H1 (cell line): Measurements from ENCODE around the gene PIF1. TPM values are rescaled to one million over a fixed set of nuclear protein-coding genes. Genes with fewer than 3 reads are reported as not detected.

Experiments
- CTCF ChIA-PET: fragments of 300-600 bp; sonication (Branson Sonifier 250); formaldehyde crosslinking; loops from one replicate; lab custom pipeline; 2021; ENCODE audit not compliant: partially characterized antibody; lab: Charles Lee
- POLR2A ChIA-PET: fragments of 300-600 bp; sonication (Branson Sonifier 250); formaldehyde crosslinking; loops from one replicate; lab custom pipeline; 2021; ENCODE audit warnings: inconsistent platforms; ENCODE audit not compliant: partially characterized antibody; lab: Charles Lee
- DNase-seq, 2 experiments: peaks; one replicate each; pipeline versions ENCODE4 v3.0.0 to v3.0.0-alpha.2; 2010 to 2022; ENCODE audit warnings: low spot score in 2 of 2, low read depth in 1 of 2, mixed read lengths in 1 of 2
- FAIRE-seq: peaks from 2 replicates; lab custom pipeline; 2011; peaks lifted over from hg19 to GRCh38; lab: Jason Lieb, UNC
- H2AFZ ChIP-seq: 2 replicates; pipeline ENCODE4 v1.8.1; 2012; ENCODE audit warnings: low read length, inconsistent platforms
- H2AK5ac ChIP-seq: 2 replicates; pipeline ENCODE4 v1.6.1; 2013; ENCODE audit warnings: low read depth, low read length
- H2BK120ac ChIP-seq: replicated peaks from 2 replicates; pipeline ENCODE3; 2013; ENCODE audit warnings: low read depth, low read length, inconsistent platforms
- H2BK12ac ChIP-seq: 2 replicates; pipeline ENCODE4 v1.6.1; 2013; ENCODE audit warnings: low read depth, low read length
- H2BK15ac ChIP-seq: 2 replicates; pipeline ENCODE4 v1.6.1; 2013; ENCODE audit warnings: low read length
- H2BK20ac ChIP-seq: 2 replicates; pipeline ENCODE4 v1.6.1; 2013; ENCODE audit warnings: low read length
- H2BK5ac ChIP-seq: 2 replicates; pipeline ENCODE4 v1.6.1; 2013; ENCODE audit warnings: low read depth, low read length
- H3K14ac ChIP-seq: 2 replicates; pipeline ENCODE4 v1.6.1; 2013; ENCODE audit warnings: inconsistent platforms; ENCODE audit not compliant: insufficient read length
- H3K18ac ChIP-seq: 2 replicates; pipeline ENCODE4 v1.6.1; 2013; ENCODE audit warnings: low read length; ENCODE audit errors: extremely low read depth
- H3K23ac ChIP-seq: 2 replicates; pipeline ENCODE4 v1.6.1; 2013; ENCODE audit warnings: inconsistent platforms; ENCODE audit not compliant: insufficient read length
- H3K23me2 ChIP-seq: 2 replicates; pipeline ENCODE4 v1.6.1; 2013; ENCODE audit warnings: low read depth, low read length
- H3K27ac ChIP-seq: 2 replicates; pipeline ENCODE4 v1.6.1; 2011; ENCODE audit warnings: low read depth, low read length, inconsistent platforms
- H3K27me3 ChIP-seq, 4 experiments: replicated peaks in 1 of 4; 1 replicate in 1 of 4; 2 replicates in 3 of 4; pipeline versions ENCODE4 v1.6.1 to v1.8.1; 2011 to 2013; ENCODE audit warnings: low read length in 3 of 4, mild to moderate bottlenecking in 3 of 4, inconsistent platforms in 2 of 4, mixed read lengths in 2 of 4, moderate library complexity in 1 of 4; ENCODE audit not compliant: control insufficient read depth in 3 of 4, insufficient read depth in 3 of 4; ENCODE audit errors: extremely low read depth in 1 of 4
- H3K36me3 ChIP-seq, 4 experiments: 2 replicates each; pipeline versions ENCODE4 v1.6.1 to v1.8.1; 2011 to 2013; ENCODE audit warnings: mild to moderate bottlenecking in 4 of 4, low read length in 3 of 4, moderate library complexity in 2 of 4, control low read depth in 1 of 4, inconsistent platforms in 1 of 4; ENCODE audit not compliant: insufficient read depth in 4 of 4, control insufficient read depth in 2 of 4
- H3K4ac ChIP-seq: replicated peaks from 2 replicates; pipeline ENCODE3; 2013; ENCODE audit warnings: low read length, low read depth, mixed read lengths, inconsistent platforms; ENCODE audit not compliant: insufficient read length
- H3K4me1 ChIP-seq, 4 experiments: replicated peaks in 1 of 4; 1 replicate in 1 of 4; 2 replicates in 3 of 4; pipeline versions ENCODE4 v1.6.1 to v1.8.1; 2011 to 2013; ENCODE audit warnings: low read length in 3 of 4, inconsistent platforms in 2 of 4, mixed read lengths in 1 of 4; ENCODE audit not compliant: insufficient read depth in 4 of 4, control insufficient read depth in 3 of 4
- H3K4me2 ChIP-seq, 2 experiments: 2 replicates each; pipeline versions ENCODE4 v1.6.1 to v1.8.1; 2011 to 2013; ENCODE audit warnings: low read depth in 2 of 2, low read length in 2 of 2, control low read depth in 1 of 2, inconsistent platforms in 1 of 2, mild to moderate bottlenecking in 1 of 2; ENCODE audit not compliant: insufficient read depth in 1 of 2
- H3K4me3 ChIP-seq, 4 experiments: fragments of 200-600, 300-600 bp in 1 of 4; sonication (generic), shearing (Covaris generic), sonication (Bioruptor Twin) in 1 of 4; 2 replicates each; pipeline versions ENCODE4 v1.5.1 to v1.8.1; 2011 to 2016; ENCODE audit warnings: low read length in 4 of 4, low read depth in 3 of 4, control low read depth in 2 of 4, inconsistent platforms in 2 of 4, mild to moderate bottlenecking in 2 of 4, mixed read lengths in 1 of 4, moderate library complexity in 1 of 4; ENCODE audit not compliant: insufficient read depth in 2 of 4; ENCODE audit errors: extremely low read depth in 1 of 4
- H3K56ac ChIP-seq: replicated peaks from 2 replicates; pipeline ENCODE3; 2013; ENCODE audit warnings: low read depth, mild to moderate bottlenecking, mixed read lengths, low read length, inconsistent platforms; ENCODE audit not compliant: insufficient read length
- H3K79me1 ChIP-seq: 2 replicates; pipeline ENCODE4 v1.6.1; 2013; ENCODE audit warnings: low read depth, low read length, control low read depth
- H3K79me2 ChIP-seq, 2 experiments: 2 replicates each; pipeline versions ENCODE4 v1.6.1 to v1.8.1; 2012 to 2013; ENCODE audit warnings: low read length in 2 of 2, mild to moderate bottlenecking in 2 of 2, inconsistent platforms in 1 of 2; ENCODE audit not compliant: insufficient read depth in 2 of 2, control insufficient read depth in 1 of 2
- H3K9ac ChIP-seq, 4 experiments: replicated peaks in 1 of 4; 1 replicate in 1 of 4; 2 replicates in 3 of 4; pipeline versions ENCODE4 v1.6.1 to v1.8.1; 2011 to 2013; ENCODE audit warnings: low read depth in 3 of 4, low read length in 3 of 4, control low read depth in 2 of 4, mild to moderate bottlenecking in 2 of 4, moderate library complexity in 2 of 4, inconsistent platforms in 1 of 4; ENCODE audit errors: extremely low read depth in 1 of 4
- H3K9me3 ChIP-seq, 2 experiments: 2 replicates each; pipeline versions ENCODE4 v1.6.1 to v1.8.1; 2012 to 2013; ENCODE audit warnings: mild to moderate bottlenecking in 2 of 2, moderate library complexity in 2 of 2, control low read depth in 1 of 2, inconsistent platforms in 1 of 2, low read depth in 1 of 2, low read length in 1 of 2, mixed read lengths in 1 of 2; ENCODE audit not compliant: insufficient read depth in 2 of 2
- H4K20me1 ChIP-seq, 2 experiments: replicated peaks in 1 of 2; 2 replicates each; pipeline versions ENCODE3 to v1.8.1; 2011 to 2013; ENCODE audit warnings: inconsistent platforms in 2 of 2, low read length in 2 of 2, mild to moderate bottlenecking in 1 of 2; ENCODE audit not compliant: insufficient read depth in 2 of 2, control insufficient read depth in 1 of 2
- H4K5ac ChIP-seq: 2 replicates; pipeline ENCODE4 v1.6.1; 2013; ENCODE audit warnings: low read length, low read depth, mixed read lengths, inconsistent platforms; ENCODE audit not compliant: insufficient read length
- H4K8ac ChIP-seq: 2 replicates; pipeline ENCODE4 v1.8.0; 2013; ENCODE audit warnings: mild to moderate bottlenecking, moderate library complexity, low read length, inconsistent platforms; ENCODE audit not compliant: insufficient read depth; ENCODE audit errors: extremely low read depth
- H4K91ac ChIP-seq: replicated peaks from 2 replicates; pipeline ENCODE3; 2013; ENCODE audit warnings: low read length, mixed read lengths, inconsistent platforms; ENCODE audit not compliant: insufficient read length
- CBX5 ChIP-seq: fragments of 300-800, 300-1000 bp; sonication (generic); IDR thresholded peaks from 2 replicates; pipeline ENCODE4 v1.7.1; 2016; ENCODE audit warnings: antibody characterized with exemption, low read length, low read depth
- CHD2 ChIP-seq: IDR thresholded peaks from 2 replicates; pipeline ENCODE4 v1.6.1; 2012; ENCODE audit warnings: low read length, improper control_type of control experiment
- CREB1 ChIP-seq: IDR thresholded peaks from 2 replicates; pipeline ENCODE4 v1.6.1; 2012; ENCODE audit warnings: inconsistent platforms
- CTBP2 ChIP-seq: IDR thresholded peaks from 2 replicates; pipeline ENCODE4 v1.7.0; 2011; ENCODE audit warnings: borderline replicate concordance, mild to moderate bottlenecking, moderate library complexity, mixed read lengths, low read length; ENCODE audit not compliant: insufficient read depth, insufficient read length
- EP300 ChIP-seq, 2 experiments: IDR thresholded peaks; 1 replicate in 1 of 2; 2 replicates in 1 of 2; pipeline ENCODE4 v1.6.1; 2011 to 2012; ENCODE audit warnings: low read depth in 2 of 2, low read length in 2 of 2, mild to moderate bottlenecking in 2 of 2, borderline replicate concordance in 1 of 2, inconsistent platforms in 1 of 2, moderate library complexity in 1 of 2
- KDM4A ChIP-seq: IDR thresholded peaks from one replicate; pipeline ENCODE4 v1.7.1; 2012; ENCODE audit warnings: low read depth, mild to moderate bottlenecking, moderate library complexity, low read length, inconsistent platforms; ENCODE audit not compliant: severe bottlenecking
- MAFK ChIP-seq: IDR thresholded peaks from 2 replicates; pipeline ENCODE4 v1.6.1; 2012; ENCODE audit warnings: low read depth, mild to moderate bottlenecking, improper control_type of control experiment, low read length
- POLR2AphosphoS5 ChIP-seq: IDR thresholded peaks from 2 replicates; pipeline ENCODE4 v1.6.1; 2011; ENCODE audit warnings: low read depth, low read length
- SIN3A ChIP-seq, 2 experiments: IDR thresholded peaks in 1 of 2; conservative IDR thresholded peaks in 1 of 2; 2 replicates each; pipeline ENCODE4 v1.6.1; 2011 to 2012; ENCODE audit warnings: low read length in 2 of 2, improper control_type of control experiment in 1 of 2, low read depth in 1 of 2, mild to moderate bottlenecking in 1 of 2
- SP2 ChIP-seq: IDR thresholded peaks from 2 replicates; pipeline ENCODE4 v1.6.1; 2012; ENCODE audit warnings: mild to moderate bottlenecking, low read length, inconsistent platforms
- SRF ChIP-seq: IDR thresholded peaks from 2 replicates; pipeline ENCODE4 v1.6.1; 2011; ENCODE audit warnings: mild to moderate bottlenecking, low read depth, low read length, moderate library complexity
- TAF1 ChIP-seq: IDR thresholded peaks from 2 replicates; pipeline ENCODE4 v1.6.1; 2011; ENCODE audit warnings: mild to moderate bottlenecking, low read depth, low read length
- WGBS, 2 experiments: shearing (Covaris generic) in 1 of 2; methylation state at CpG; one replicate each; pipeline versions ENCODE4 v1.1.6 to v1.1.7; 2013 to 2015; ENCODE audit warnings: low lambda C conversion rate in 2 of 2, mixed read lengths in 2 of 2, inconsistent platforms in 1 of 2, low coverage in 1 of 2, missing lambda C conversion rate in 1 of 2; ENCODE audit not compliant: insufficient replicate concordance in 2 of 2, insufficient coverage in 1 of 2, insufficient read length in 1 of 2; ENCODE audit errors: extremely low coverage in 1 of 2, missing lambda C conversion rate in 1 of 2; 5-methylcytosine and 5-hydroxymethylcytosine counted together
- polyA plus RNA-seq, 7 experiments: library from polyadenylated mRNA; depleted of rRNA in 3 of 7; stranded (reverse) in 5 of 7; unstranded in 2 of 7; fragments of >200 nt in 5 of 7; fragments of 200-250 nt in 2 of 7; gene quantifications; 1 replicate in 5 of 7; 2 replicates in 1 of 7; 4 replicates in 1 of 7; pipeline versions ENCODE4 v1.2.1 to v1.2.3, GENCODE V29; 2011 to 2013; ENCODE audit warnings: missing spikeins in 2 of 7, mixed read lengths in 2 of 7
- total RNA-seq: library from RNA; stranded (reverse); fragmentation: NEBNext Ultra II Directional; extraction: Animal tissue kit (Norgen Biotek cat#: 25700); gene quantifications from 2 replicates; pipeline ENCODE4 v1.2.1, GENCODE V29; 2021

The PIF1 gene
- total and polyA plus RNA-seq, 2 of the 8 experiments (the other 6 are each of a cell fraction or from before 2014, with no cell fraction given), result 73.3 to 138 TPM

- Histone ChIP-seq H4K20me1 (peaks cover 0 to 5% of the 10 kb centered on the region in 2 experiments), H3K14ac (no peak overlapping the region), H3K79me1 (peaks cover 11% of the 10 kb centered on the region), H3K27ac (peak overlapping the region; percentile 50; the same call in 1 of the 2 replicates), H3K23ac (no peak overlapping the region), H4K8ac (no peak overlapping the region), H2AFZ (no peak overlapping the region), H3K4me3 (no peak overlapping the region), H3K18ac (peak overlapping the region; percentile 81; the same call in 1 of the 2 replicates), H2BK120ac (no peak overlapping the region), H3K56ac (no peak overlapping the region), H3K27me3 (no peaks in the 10 kb centered on the region), H4K5ac (no peak overlapping the region), H3K23me2 (no peaks in the 10 kb centered on the region), H2BK20ac (no peak overlapping the region), H3K4me1 (peaks cover 5 to 25% (median 15%) of the 10 kb centered on the region in 4 experiments), H3K9me3 (no peaks in the 10 kb centered on the region), H2AK5ac (0 out of 2 replicates have a peak overlapping the region, but pooled peaks have one; percentile 56), H2BK15ac (peak overlapping the region; percentile 31; the same call in 1 of the 2 replicates), H3K4me2 (peak overlapping the region in 1 of 2 experiments; percentile 14; a peak in 1 of 4 replicates), H3K36me3 (peaks cover 6 to 8% (median 6%) of the 10 kb centered on the region in 4 experiments; a peak in 4 of 8 replicates), H4K91ac (no peak overlapping the region), H3K9ac (peak overlapping the region in 1 of 4 experiments; percentile 20; a peak in 2 of 7 replicates), H3K79me2 (no peaks in the 10 kb centered on the region), H2BK12ac (peak overlapping the region; percentile 44), H3K4ac (peak overlapping the region; percentile 1), H2BK5ac (peak overlapping the region; percentile 82)
- FAIRE-seq, result peak; percentile 82
- ChIA-PET POLR2A (interaction anchor here (0.7 to 2.5 kb wide), 14 partner anchors 9 to 166 kb away, joined by 3 to 10 read pairs (median 3); partner anchors contain the start of gene PIF1), CTCF (interaction anchor here (0.7 to 1.8 kb wide), 10 partner anchors 9 to 202 kb away, joined by 3 to 8 read pairs (median 3); partner anchors contain the start of gene RASL12)
- WGBS, 2 experiments, result 71% methylated on average over 6 of the region's 6 CpGs; no CpG with 5 or more reads in 1 of the 2 experiments
- DNase-seq, result peak in 1 of 2 experiments; percentile 79
- TF ChIP-seq MAFK (no peak), POLR2AphosphoS5 (no peak), CTBP2 (no peak), TAF1 (no peak), CREB1 (0 out of 2 replicates have a peak, but pooled peaks have one; percentile 27), SRF (no peak), CHD2 (no peak), EP300 (IDR thresholded peaks at IDR 0.05; ENCODE audit: borderline replicate concordance in 1 of 2, low read depth in 2 of 2, low read length in 2 of 2) (0 out of 3 replicates have a peak, but pooled peaks of 1 of the 2 experiments have one; percentile 9), SIN3A (conservative IDR thresholded peaks at IDR 0.05 in 1 of 2, IDR thresholded peaks at IDR 0.05 in 1 of 2; ENCODE audit: low read depth in 1 of 2, low read length in 2 of 2) (peak; percentile 61; a peak in 1 of 4 replicates), KDM4A (no peak), CBX5 (no peak), SP2 (no peak)
Measured at GRCh38 chr15:64865998-64866520, 40.6 kb upstream of the PIF1 start.
